Upper lobe of left lung (tissue), 6 donors: ENCODE results near the gene S100P. TPM values are rescaled to one million over a fixed set of nuclear protein-coding genes. Genes with fewer than 3 reads are reported as not detected.
"Not testable (repeated sequence)": the region's sequence is repeated elsewhere in the genome, so short reads cannot be mapped to it uniquely, and the experiment has no call there.

Source experiments
- ATAC-seq, 2 donors: fragments of 200-7000 bp; cut with Tn5 transposase; one replicate each; pipeline ENCODE4 v1.9.1; 2022; ENCODE audit warnings: mild to moderate bottlenecking in 2 of 2, moderate library complexity in 2 of 2; ENCODE audit not compliant: low FRiP score in 2 of 2
- DNase-seq, 2 donors: peaks; one replicate each; pipeline ENCODE4 v3.0.0-alpha.2; 2019 to 2020
- H3K27ac ChIP-seq, 4 donors: fragments of 200-600 bp; sonication (generic); one replicate each; pipeline ENCODE4 v1.5.1; 2016 to 2019
- H3K27me3 ChIP-seq, 4 donors: fragments of 200-600 bp; sonication (generic); one replicate each; pipeline ENCODE4 v1.5.1; 2017 to 2019
- H3K36me3 ChIP-seq, 4 donors: fragments of 200-600 bp; sonication (generic); one replicate each; pipeline ENCODE4 v1.5.1; 2016 to 2019
- H3K4me1 ChIP-seq, 4 donors: fragments of 200-600 bp; sonication (generic); one replicate each; pipeline ENCODE4 v1.5.1; 2018 to 2019
- H3K4me3 ChIP-seq, 4 donors: fragments of 200-600 bp; sonication (generic); one replicate each; pipeline ENCODE4 v1.5.1; 2017 to 2019; ENCODE audit warnings: mild to moderate bottlenecking in 2 of 4, moderate library complexity in 1 of 4
- H3K9me3 ChIP-seq, 4 donors: fragments of 200-600 bp; sonication (generic); one replicate each; pipeline ENCODE4 v1.5.1; 2018 to 2019
- CTCF ChIP-seq, 6 experiments: fragments of 450-650 bp in 4 of 6; fragments of 200-600 bp in 2 of 6; sonication (generic) in 2 of 6; IDR thresholded peaks; one replicate each; pipeline ENCODE4 v1.5.1; 2016 to 2019; ENCODE audit warnings: antibody characterized with exemption in 6 of 6
- EP300 ChIP-seq, 4 donors: sonication (generic); formaldehyde crosslinking; IDR thresholded peaks; one replicate each; pipeline ENCODE4 v1.5.1; 2017; ENCODE audit warnings: antibody characterized with exemption in 4 of 4, control low read depth in 2 of 4
- POLR2A ChIP-seq, 4 donors: fragments of 450-650 bp; IDR thresholded peaks; one replicate each; pipeline ENCODE4 v1.5.1; 2016 to 2017; ENCODE audit warnings: antibody characterized with exemption in 4 of 4, mild to moderate bottlenecking in 2 of 4
- POLR2AphosphoS5 ChIP-seq, 2 donors: sonication (generic); formaldehyde crosslinking; IDR thresholded peaks; one replicate each; pipeline ENCODE4 v1.5.1; 2017; ENCODE audit warnings: antibody characterized with exemption in 2 of 2
- WGBS, 2 donors: methylation state at CpG; one replicate each; pipeline ENCODE4 v1.1.5; 2017 to 2018; 5-methylcytosine and 5-hydroxymethylcytosine counted together
- total RNA-seq, 6 donors: library from RNA; depleted of rRNA in 4 of 6; stranded (reverse); fragments of >200 nt in 4 of 6; gene quantifications; one replicate each; pipeline versions ENCODE4 v1.1.0 to v1.2.1, GENCODE V29; 2016 to 2021
- donor health status: DM: no; HTN: no; CAD: no; lungs with moderate emphysema.
- donor health status: DM: no; HTN: yes; CAD: no; lungs with severe emphysema.

Gene S100P
- total RNA-seq, 6 donors from 2014 or later, result 4.1 to 22.4 (median 13.3) TPM; not detected in 2

- peaks cover 21 to 30% (median 21%) of the 10 kb centered on the region in 4 donors for H3K4me1 ChIP-seq
- 89 to 100% methylated on average over 1 of the region's 1 CpG for WGBS, 2 donors
- no peaks in the 10 kb centered on the region for H3K27me3 ChIP-seq
- H3K27ac ChIP-seq, result no peak overlapping the region
- no peak overlapping the region for H3K4me3 ChIP-seq
- H3K9me3 ChIP-seq, result no peaks in the 10 kb centered on the region
- TF ChIP-seq EP300 (IDR thresholded peaks at IDR 0.05) (no peak), POLR2A (IDR thresholded peaks at IDR 0.05) (no peak), CTCF (IDR thresholded peaks at IDR 0.05) (no peak), POLR2AphosphoS5 (IDR thresholded peaks at IDR 0.05) (no peak)
- no peak for DNase-seq
- H3K36me3 ChIP-seq, result peaks cover 0 to 10% (median 0%) of the 10 kb centered on the region in 4 donors
- ATAC-seq, result no peak
Measured at GRCh38 chr4:6671648-6672047, 22.0 kb upstream of the S100P start.

GRCh38 chr4:6672131-6672530 is 21.5 kb upstream of the S100P start:
- WGBS, 2 donors, result 94 to 96% methylated on average over 19 of the region's 19 CpGs
- DNase-seq (no peak), ATAC-seq (no peak)
- no peak overlapping the region for H3K4me3 ChIP-seq
- TF ChIP-seq EP300 (IDR thresholded peaks at IDR 0.05) (no peak), POLR2A (IDR thresholded peaks at IDR 0.05) (no peak), POLR2AphosphoS5 (IDR thresholded peaks at IDR 0.05) (no peak), CTCF (IDR thresholded peaks at IDR 0.05) (no peak)
- peaks cover 26 to 35% (median 26%) of the 10 kb centered on the region in 4 donors for H3K4me1 ChIP-seq
- no peak overlapping the region for H3K27ac ChIP-seq
- H3K9me3 ChIP-seq, result no peaks in the 10 kb centered on the region
- H3K36me3 ChIP-seq, result peaks cover 0 to 10% (median 0%) of the 10 kb centered on the region in 4 donors
- H3K27me3 ChIP-seq, result no peaks in the 10 kb centered on the region

DNA sequence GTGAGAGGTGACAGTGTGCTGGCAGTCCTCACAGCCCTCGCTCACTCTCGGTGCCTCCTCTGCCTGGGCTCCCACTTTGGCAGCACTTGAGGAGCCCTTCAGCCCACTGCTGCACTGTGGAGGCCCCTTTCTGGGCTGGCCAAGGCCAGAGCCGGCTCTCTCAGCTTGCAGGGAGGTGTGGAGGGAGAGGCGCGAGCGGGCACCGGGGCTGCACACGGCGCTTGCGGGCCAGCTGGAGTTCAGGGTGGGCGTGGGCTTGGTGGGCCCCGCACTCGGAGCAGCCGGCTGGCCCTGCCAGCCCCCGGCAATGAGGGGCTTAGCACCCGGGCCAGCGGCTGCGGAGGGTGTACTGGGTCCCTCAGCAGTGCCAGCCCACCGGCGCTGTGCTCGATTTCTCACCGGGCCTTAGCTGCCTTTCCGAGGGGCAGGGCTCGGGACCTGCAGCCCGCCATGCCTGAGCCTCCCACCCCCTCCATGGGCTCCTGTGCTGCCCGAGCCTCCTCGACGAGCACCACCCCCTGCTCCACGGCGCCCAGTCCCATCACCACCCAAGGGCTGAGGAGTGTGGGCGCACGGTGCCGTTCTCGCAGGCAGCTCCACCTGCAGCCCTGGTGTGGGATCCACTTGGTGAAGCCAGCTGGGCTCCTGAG is 21.0 kb upstream of the S100P start:
- not testable (repeated sequence) for H3K36me3 ChIP-seq, H3K27me3 ChIP-seq, ATAC-seq, H3K9me3 ChIP-seq
- 97 to 98% methylated on average over 23 to 25 of the region's 34 CpGs for WGBS, 2 donors
- peaks cover 29 to 40% (median 31%) of the 10 kb centered on the region in 4 donors for H3K4me1 ChIP-seq
- peak overlapping the region; percentile 79 to 92 (median 82) for H3K27ac ChIP-seq
- DNase-seq, result peak in 1 of 2 donors; percentile 81
- peak overlapping the region in 1 of 4 donors; percentile 87 for H3K4me3 ChIP-seq

GRCh38 chr4:6673191-6673659 is 20.5 kb upstream of the S100P start:
- Histone ChIP-seq H3K4me3 (peak overlapping the region in 3 of 4 donors; percentile 79 to 91 (median 87)), H3K27ac (peak overlapping the region; percentile 79 to 92 (median 82)), H3K4me1 (peaks cover 29 to 42% (median 32%) of the 10 kb centered on the region in 4 donors)
- H3K27me3 ChIP-seq, DNase-seq, H3K36me3 ChIP-seq, H3K9me3 ChIP-seq: not testable (repeated sequence)
- ATAC-seq, result peak in 1 of 2 donors; percentile 44
- WGBS, 2 donors, result 23 to 53% methylated on average over 14 of the region's 14 CpGs
- TF ChIP-seq POLR2A (IDR thresholded peaks at IDR 0.05), result peak in 3 of 4 donors; percentile 33 to 73 (median 40)

DNA sequence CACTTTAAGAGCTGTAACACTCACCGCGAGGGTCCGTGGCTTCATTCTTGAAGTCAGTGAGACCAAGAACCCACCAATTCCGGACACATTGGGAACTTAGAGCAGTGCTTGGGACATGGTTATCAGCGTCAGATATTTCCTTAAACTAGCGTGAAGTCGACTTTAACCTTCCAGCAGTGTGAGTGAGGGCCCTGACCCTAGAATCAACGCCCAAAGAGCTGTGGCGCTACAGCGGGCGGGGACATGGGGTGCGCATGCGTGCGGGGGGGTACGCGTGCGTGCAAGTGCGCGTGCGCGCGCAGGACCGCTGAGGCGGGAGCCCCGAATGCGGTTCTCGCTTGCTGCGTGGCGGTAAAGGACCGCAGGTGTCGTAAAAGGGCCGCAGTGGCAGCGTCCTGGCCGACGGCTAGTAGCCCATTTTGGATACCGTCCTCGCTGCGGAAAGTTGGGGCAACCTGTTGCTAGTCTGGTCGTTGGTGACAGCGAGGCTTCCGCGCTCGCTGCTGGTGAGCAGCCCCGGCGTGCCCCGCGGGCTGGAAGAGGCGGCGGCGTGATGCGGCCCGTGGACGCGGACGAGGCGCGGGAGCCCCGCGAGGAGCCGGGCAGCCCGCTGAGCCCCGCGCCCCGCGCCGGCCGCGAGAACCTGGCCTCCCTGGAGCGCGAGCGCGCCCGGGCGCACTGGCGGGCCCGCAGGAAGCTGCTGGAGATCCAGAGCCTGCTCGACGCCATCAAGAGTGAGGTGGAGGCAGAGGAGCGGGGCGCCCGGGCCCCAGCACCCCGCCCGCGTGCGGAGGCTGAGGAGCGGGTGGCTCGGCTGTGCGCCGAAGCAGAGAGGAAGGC is 19.8 kb upstream of the S100P start:
- TF ChIP-seq EP300 (IDR thresholded peaks at IDR 0.05) (no peak), POLR2AphosphoS5 (IDR thresholded peaks at IDR 0.05) (peak; percentile 57 to 88), POLR2A (IDR thresholded peaks at IDR 0.05) (peak in 3 of 4 donors; percentile 0 to 82 (median 78)), CTCF (IDR thresholded peaks at IDR 0.05) (peak in 2 of 6 experiments; percentile 21 to 32)
- ATAC-seq, result peak; percentile 95 to 96
- WGBS, 2 donors, result 3 to 4% methylated on average over 15 to 55 of the region's 89 CpGs
- Histone ChIP-seq H3K4me1 (peaks cover 29 to 42% (median 32%) of the 10 kb centered on the region in 4 donors), H3K27me3 (no peaks in the 10 kb centered on the region), H3K9me3 (no peaks in the 10 kb centered on the region), H3K36me3 (peaks cover 0 to 13% (median 0%) of the 10 kb centered on the region in 4 donors), H3K27ac (peak overlapping the region; percentile 79 to 92 (median 82)), H3K4me3 (peak overlapping the region; percentile 79 to 91 (median 89))
- peak; percentile 96 to 99 for DNase-seq
